Heart right ventricle (tissue), 16 donors: ENCODE results near the gene ESYT2. TPM values are rescaled to one million over a fixed set of nuclear protein-coding genes. Genes with fewer than 3 reads are reported as not detected.

Experiments used
- ATAC-seq, 8 donors: fragments of 200-7000 bp; cut with Tn5 transposase; one replicate each; pipeline ENCODE4 v1.9.1; 2020; ENCODE audit warnings: mild to moderate bottlenecking in 8 of 8, moderate library complexity in 8 of 8, moderate number of reproducible peaks in 1 of 8
- DNase-seq, 2 donors: peaks; one replicate each; pipeline ENCODE4 v3.0.0-alpha.2; 2020
- H3K27ac ChIP-seq, 10 donors: fragments of 200-600 bp; sonication (generic) in 2 of 10; one replicate each; pipeline versions ENCODE4 v1.5.0 to v1.8.0; 2020 to 2022; ENCODE audit warnings: mild to moderate bottlenecking in 3 of 10
- H3K27me3 ChIP-seq, 7 donors: fragments of 200-600 bp; one replicate each; pipeline ENCODE4 v1.8.0; 2021 to 2022; ENCODE audit warnings: mild to moderate bottlenecking in 2 of 7
- H3K36me3 ChIP-seq, 9 donors: fragments of 200-600 bp; sonication (generic) in 1 of 9; one replicate each; pipeline versions ENCODE4 v1.5.0 to v1.8.0; 2020 to 2022; ENCODE audit warnings: mild to moderate bottlenecking in 2 of 9
- H3K4me1 ChIP-seq, 9 donors: fragments of 200-600 bp; sonication (generic) in 1 of 9; one replicate each; pipeline versions ENCODE4 v1.5.0 to v1.8.0; 2020 to 2022; ENCODE audit warnings: mild to moderate bottlenecking in 4 of 9
- H3K4me3 ChIP-seq, 10 donors: fragments of 200-600 bp; sonication (generic) in 2 of 10; one replicate each; pipeline versions ENCODE4 v1.5.0 to v1.8.0; 2020 to 2022; ENCODE audit warnings: mild to moderate bottlenecking in 7 of 10, moderate library complexity in 2 of 10
- H3K9me3 ChIP-seq, 11 donors: fragments of 200-600 bp in 10 of 11; sonication (generic) in 2 of 11; one replicate each; pipeline versions ENCODE4 v1.5.0 to v1.8.0; 2013 to 2022; ENCODE audit warnings: mild to moderate bottlenecking in 2 of 11, control low read depth in 1 of 11, moderate library complexity in 1 of 11
- CTCF ChIP-seq, 9 donors: fragments of 200-600 bp; sonication (generic) in 2 of 9; IDR thresholded peaks; one replicate each; pipeline versions ENCODE4 v1.5.0 to v1.8.0; 2021 to 2022; ENCODE audit warnings: antibody characterized with exemption in 9 of 9, mild to moderate bottlenecking in 5 of 9, moderate library complexity in 1 of 9
- WGBS, 2 donors: extraction: QIAGEN DNeasy Blood & Tissue Kit; methylation state at CpG; one replicate each; pipeline ENCODE4 v1.1.7; 2013; ENCODE audit warnings: inconsistent platforms in 1 of 2; 5-methylcytosine and 5-hydroxymethylcytosine counted together
- intact Hi-C, 10 donors: fragments of 100-400 bp; cut with DNase I; formaldehyde crosslinking; loops; one replicate each; pipeline versions ENCODE4 v1.11.1 to v1.14.2; 2022
- polyA plus RNA-seq, 2 donors: library from polyadenylated mRNA; stranded (reverse); fragments of 200-250 nt; gene quantifications; one replicate each; pipeline ENCODE4 v1.2.3, GENCODE V29; 2013
- total RNA-seq, 10 donors: library from RNA; stranded (reverse); fragmentation: NEBNext Ultra II Directional in 3 of 10; extraction: Animal tissue kit (Norgen Biotek cat#: 25700) in 3 of 10; gene quantifications; one replicate each; pipeline versions ENCODE4 v1.2.1 to v1.2.4, GENCODE V29; 2021 to 2023
- donor health status: Arrhythmogenic right ventricular cardiomyopathy.
- donor health status: ischemic (EF 13 %, LVEDD 7.1; RV severe dilation, severe dysfunction).
- donor health status: healthy with polysubstance abuse.
- donor health status: DM: no; HTN: yes; CAD: no.
- donor health status: DM: no; HTN: no; CAD: no.
- donor health status: ischemic (EF 25% LVEDD 6.9; RV normal size, moderate dysfunction).
- donor health status: ischemic (EF 25% LVEDD 5.7; RV mildly dilated, moderate dysfunction).
- donor health status: healthy.
- donor health status: DM: yes; HTN: yes; CAD: no.
- donor health status: Ischemic cardiomyopathy.
- donor health status: ischemic (EF 35%, LVEDD 5.7; RV mildly dilated, moderate dysfunction).
- donor health status: nonischemic (EF 11% LVEDD 7.7; RV severe dilation, severe dysfunction).
- donor health status: DM: yes; HTN: yes; CAD: no.
- donor health status: PGD.
- donor health status: ischemic (EF 29% LVEDD 5.4; RV normal size, mild dysfunction).
- donor health status: nonischemic (EF 23%, LVEDD 6.1; RV moderate dilation, normal function).

The ESYT2 gene
- total and polyA plus RNA-seq, 12 donors, result 18.9 to 79.2 (median 48.7) TPM

DNA sequence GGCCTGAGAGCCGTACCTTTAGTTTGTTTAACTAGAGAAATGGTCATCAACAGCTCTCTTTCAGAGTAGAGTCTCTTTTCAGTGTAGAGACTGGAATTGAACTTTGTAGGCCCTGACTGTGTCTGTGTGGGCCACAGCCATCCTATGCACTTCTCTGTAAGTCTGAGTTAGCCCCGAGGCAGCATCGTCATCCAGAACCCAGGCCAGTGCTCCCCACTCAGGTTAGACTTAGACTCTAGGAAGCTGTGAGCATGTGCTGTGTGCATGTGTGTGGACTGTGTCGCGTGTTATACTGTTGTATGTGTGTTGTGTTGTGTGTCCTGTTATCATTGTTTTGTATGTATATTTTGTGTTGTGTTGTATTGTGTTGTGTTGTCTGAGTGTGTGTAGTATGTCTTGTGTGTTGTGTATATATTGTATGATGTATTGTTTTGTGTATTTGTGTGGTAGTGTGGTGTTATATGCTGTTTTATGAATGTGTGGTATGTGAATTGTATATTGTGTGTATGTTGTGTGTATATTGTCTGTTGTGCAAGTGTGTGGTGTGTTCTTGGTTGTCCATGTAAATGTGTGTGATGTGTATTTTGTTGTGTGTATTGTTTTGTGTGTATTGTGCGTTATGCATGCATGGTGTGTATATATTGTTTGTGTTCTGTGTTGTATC lies 106.6 kb downstream of the ESYT2 start:
- no peaks in the 10 kb centered on the region for H3K4me1 ChIP-seq
- H3K9me3 ChIP-seq, result no peaks in the 10 kb centered on the region
- ATAC-seq (no peak), DNase-seq (no peak)
- 92 to 94% methylated on average over 6 of the region's 6 CpGs for WGBS, 2 donors
- H3K27me3 ChIP-seq, result no peaks in the 10 kb centered on the region
- intact Hi-C loops, result no loop called here
- H3K36me3 ChIP-seq, result no peaks in the 10 kb centered on the region
- H3K27ac ChIP-seq, result no peak overlapping the region
- H3K4me3 ChIP-seq, result no peak overlapping the region
- TF ChIP-seq CTCF (IDR thresholded peaks at IDR 0.05), result no peak

DNA sequence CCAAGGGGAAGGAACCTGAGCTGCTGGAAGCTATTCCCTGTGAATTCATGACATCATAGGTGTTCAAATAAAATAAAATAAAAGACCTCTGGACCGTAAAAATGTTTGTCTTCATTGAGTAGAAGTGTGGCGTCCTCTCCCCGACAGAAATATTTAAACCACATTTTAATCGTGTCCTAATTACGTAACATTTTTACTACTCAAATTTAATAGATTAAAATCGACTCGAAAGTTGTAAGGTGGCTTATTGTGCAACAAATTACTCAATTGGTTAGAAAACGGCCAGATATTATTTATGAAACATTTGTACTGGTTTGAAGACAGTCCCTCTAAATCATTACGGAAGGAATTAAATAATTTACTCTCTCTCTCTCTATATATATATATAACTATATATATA lies 109.2 kb downstream of the ESYT2 start:
- 86 to 91% methylated on average over 9 of the region's 9 CpGs for WGBS, 2 donors

DNA sequence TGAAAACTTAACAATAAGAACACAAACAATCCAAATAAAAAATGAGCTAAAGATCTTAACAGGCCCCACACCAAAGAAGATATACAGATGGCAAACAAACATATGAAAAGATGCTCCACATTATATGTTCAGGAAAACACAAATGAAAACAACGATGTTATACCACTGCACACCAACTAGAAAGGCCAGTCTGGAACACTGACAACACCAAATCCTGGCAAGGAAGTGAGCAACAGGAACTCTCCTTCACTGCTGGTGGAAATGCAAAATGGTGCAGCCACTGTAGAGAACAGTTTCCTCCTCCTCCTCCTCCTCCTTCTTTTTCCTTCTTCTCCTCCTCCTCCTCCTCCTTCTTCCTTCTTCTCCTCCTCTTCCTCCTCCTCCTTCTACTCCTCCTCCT lies 112.5 kb downstream of the ESYT2 start:
- H3K27me3 ChIP-seq, result no peaks in the 10 kb centered on the region
- no peak for DNase-seq

More for the DNA sequence above, 109.2 kb downstream of the ESYT2 start:
- no peak overlapping the region for H3K4me3 ChIP-seq
- no peaks in the 10 kb centered on the region for H3K9me3 ChIP-seq
- DNase-seq, result no peak
- no peak overlapping the region for H3K27ac ChIP-seq
- TF ChIP-seq CTCF (IDR thresholded peaks at IDR 0.05), result no peak
- intact Hi-C loops, result no loop called here
- no peaks in the 10 kb centered on the region for H3K27me3 ChIP-seq
- ATAC-seq, result no peak
- H3K36me3 ChIP-seq, result no peaks in the 10 kb centered on the region
- no peaks in the 10 kb centered on the region for H3K4me1 ChIP-seq

GRCh38 chr7:158710651-158711102 lies 118.6 kb downstream of the ESYT2 start:
- no peaks in the 10 kb centered on the region for H3K27me3 ChIP-seq
- intact Hi-C loops, result no loop called here
- H3K9me3 ChIP-seq, result peaks cover 0 to 16% (median 6%) of the 10 kb centered on the region in 11 donors
- TF ChIP-seq CTCF (IDR thresholded peaks at IDR 0.05), result no peak
- 62 to 63% methylated on average over 7 of the region's 7 CpGs for WGBS, 2 donors
- no peak overlapping the region for H3K4me3 ChIP-seq
- ATAC-seq (peak in 3 of 8 donors; percentile 49 to 55 (median 55)), DNase-seq (no peak)
- peaks cover 0 to 22% (median 4%) of the 10 kb centered on the region in 9 donors for H3K4me1 ChIP-seq
- no peaks in the 10 kb centered on the region for H3K36me3 ChIP-seq
- peak overlapping the region in 2 of 10 donors; percentile 12 to 22 for H3K27ac ChIP-seq

More for the DNA sequence above, 112.5 kb downstream of the ESYT2 start:
- ATAC-seq, result no peak
- 60 to 76% methylated on average over 1 of the region's 1 CpG for WGBS, 2 donors
- H3K4me3 ChIP-seq, result no peak overlapping the region
- no peaks in the 10 kb centered on the region for H3K36me3 ChIP-seq
- no peaks in the 10 kb centered on the region for H3K9me3 ChIP-seq
- intact Hi-C loops, result no loop called here
- TF ChIP-seq CTCF (IDR thresholded peaks at IDR 0.05), result no peak
- H3K4me1 ChIP-seq, result peaks cover 0 to 8% (median 0%) of the 10 kb centered on the region in 9 donors
- no peak overlapping the region for H3K27ac ChIP-seq
